IMR-90 (cell line): Measurements from ENCODE around the gene NACC2. TPM values are rescaled to one million over a fixed set of nuclear protein-coding genes. Genes with fewer than 3 reads are reported as not detected.

Source experiments
- ATAC-seq: fragments of 200-7000 bp; cut with Tn5 transposase; 2 replicates; pipeline ENCODE4 v1.9.1; 2020; ENCODE audit warnings: low read depth, mild to moderate bottlenecking, moderate library complexity
- BruUV-seq: library from RNA; stranded (reverse); fragments of 400-500 nt; replicated peaks from 2 replicates; lab custom pipeline; 2021; lab: Mats Ljungman, UMichigan
- CTCF ChIA-PET: fragments of 300-600 bp; formaldehyde crosslinking; extraction: SDS; loops from one replicate; lab custom pipeline; 2021; ENCODE audit warnings: antibody characterized with exemption; lab: Yijun Ruan, JAX
- POLR2A ChIA-PET: fragments of 300-600 bp; sonication (Branson Sonifier 250); formaldehyde crosslinking; loops from one replicate; lab custom pipeline; 2022; ENCODE audit warnings: antibody characterized with exemption; ENCODE audit not compliant: unreplicated experiment; lab: Charles Lee
- DNase-seq: peaks from one replicate; pipeline ENCODE4 v3.0.0; 2013
- H2AFZ ChIP-seq: replicated peaks from 2 replicates; pipeline ENCODE3; 2013; ENCODE audit warnings: low read length, mild to moderate bottlenecking; ENCODE audit not compliant: poor library complexity
- H2AK5ac ChIP-seq: 2 replicates; pipeline ENCODE4 v1.6.1; 2013; ENCODE audit warnings: low read depth, low read length, inconsistent platforms
- H2AK9ac ChIP-seq: replicated peaks from 2 replicates; pipeline ENCODE3; 2013; ENCODE audit warnings: mild to moderate bottlenecking, low read depth, low read length, moderate library complexity; ENCODE audit not compliant: poor library complexity
- H2BK120ac ChIP-seq: 2 replicates; pipeline ENCODE4 v1.6.1; 2013; ENCODE audit warnings: low read depth, low read length, inconsistent platforms
- H2BK15ac ChIP-seq: 3 replicates; pipeline ENCODE4 v1.6.1; 2013; ENCODE audit warnings: low read depth, low read length, inconsistent platforms
- H2BK20ac ChIP-seq: 2 replicates; pipeline ENCODE4 v1.6.1; 2013; ENCODE audit warnings: low read depth, mild to moderate bottlenecking, inconsistent platforms, low read length, moderate library complexity
- H2BK5ac ChIP-seq: 2 replicates; pipeline ENCODE4 v1.6.1; 2013; ENCODE audit warnings: mild to moderate bottlenecking, low read depth, low read length, inconsistent platforms; ENCODE audit not compliant: poor library complexity, severe bottlenecking
- H3K14ac ChIP-seq: replicated peaks from 2 replicates; pipeline ENCODE4 v1.6.1; 2013; ENCODE audit warnings: low read depth, low read length, inconsistent platforms
- H3K18ac ChIP-seq: 2 replicates; pipeline ENCODE4 v1.6.1; 2013; ENCODE audit warnings: low read depth, low read length, control low read depth
- H3K23ac ChIP-seq: 2 replicates; pipeline ENCODE4 v1.6.1; 2013; ENCODE audit warnings: low read depth, low read length, inconsistent platforms
- H3K27ac ChIP-seq: 2 replicates; pipeline ENCODE4 v1.5.1; 2013; ENCODE audit warnings: mild to moderate bottlenecking, control low read depth, low read length; ENCODE audit not compliant: insufficient read depth
- H3K27me3 ChIP-seq: 2 replicates; pipeline ENCODE4 v1.6.1; 2013; ENCODE audit warnings: low read length; ENCODE audit not compliant: control insufficient read depth, insufficient read depth
- H3K36me3 ChIP-seq: 2 replicates; pipeline ENCODE4 v1.6.1; 2013; ENCODE audit warnings: low read length, mixed read lengths; ENCODE audit not compliant: control insufficient read depth, insufficient read depth
- H3K4ac ChIP-seq: 2 replicates; pipeline ENCODE4 v1.6.1; 2013; ENCODE audit warnings: low read depth, low read length, inconsistent platforms
- H3K4me1 ChIP-seq: 2 replicates; pipeline ENCODE4 v1.6.1; 2013; ENCODE audit warnings: low read length, mixed read lengths; ENCODE audit not compliant: control insufficient read depth, insufficient read depth
- H3K4me2 ChIP-seq: 2 replicates; pipeline ENCODE4 v1.6.1; 2013; ENCODE audit warnings: low read depth, mild to moderate bottlenecking, control low read depth, low read length, moderate library complexity
- H3K4me3 ChIP-seq: 2 replicates; pipeline ENCODE4 v1.5.1; 2013; ENCODE audit warnings: low read depth, mild to moderate bottlenecking, control low read depth, low read length, moderate library complexity; ENCODE audit not compliant: insufficient read depth
- H3K56ac ChIP-seq: 2 replicates; pipeline ENCODE4 v1.6.1; 2013; ENCODE audit warnings: low read length, inconsistent platforms; ENCODE audit not compliant: insufficient read depth; ENCODE audit errors: extremely low read depth
- H3K79me1 ChIP-seq, 2 experiments: 2 replicates each; pipeline ENCODE4 v1.6.1; 2013; ENCODE audit warnings: low read length in 2 of 2, inconsistent platforms in 1 of 2, low read depth in 1 of 2
- H3K9ac ChIP-seq: 2 replicates; pipeline ENCODE4 v1.6.1; 2013; ENCODE audit warnings: low read depth, low read length, control low read depth
- H3K9me1 ChIP-seq: 2 replicates; pipeline ENCODE4 v1.6.1; 2013; ENCODE audit warnings: low read length, inconsistent platforms; ENCODE audit not compliant: insufficient read depth
- H3K9me3 ChIP-seq: 2 replicates; pipeline ENCODE4 v1.6.1; 2013; ENCODE audit warnings: low read length; ENCODE audit not compliant: control insufficient read depth, insufficient read depth
- H4K20me1 ChIP-seq: 2 replicates; pipeline ENCODE4 v1.6.1; 2013; ENCODE audit warnings: low read length, inconsistent platforms; ENCODE audit not compliant: insufficient read depth
- H4K5ac ChIP-seq: 2 replicates; pipeline ENCODE4 v1.6.1; 2013; ENCODE audit warnings: mild to moderate bottlenecking, low read depth, low read length, control low read depth
- H4K8ac ChIP-seq, 2 experiments: 2 replicates each; pipeline ENCODE4 v1.6.1; 2013; ENCODE audit warnings: low read depth in 2 of 2, low read length in 2 of 2, control low read depth in 1 of 2, inconsistent platforms in 1 of 2
- H4K91ac ChIP-seq: 2 replicates; pipeline ENCODE4 v1.6.1; 2013; ENCODE audit warnings: low read depth, low read length, inconsistent platforms; ENCODE audit not compliant: insufficient read depth
- CEBPB ChIP-seq: IDR thresholded peaks from 2 replicates; pipeline ENCODE4 v1.6.1; 2012; ENCODE audit warnings: low read depth, low read length, improper control_type of control experiment
- MAFK ChIP-seq: IDR thresholded peaks from 2 replicates; pipeline ENCODE4 v1.6.1; 2012; ENCODE audit warnings: low read depth, low read length, improper control_type of control experiment
- MXI1 ChIP-seq: IDR thresholded peaks from 2 replicates; pipeline ENCODE4 v1.6.1; 2012; ENCODE audit warnings: low read depth, mild to moderate bottlenecking, low read length, moderate library complexity, borderline replicate concordance
- NFE2L2 ChIP-seq: fragments of 150-350 bp; IDR thresholded peaks from 2 replicates; pipeline ENCODE4 v1.6.1; 2016; ENCODE audit warnings: low read depth, mild to moderate bottlenecking, low read length
- RAD21 ChIP-seq: IDR thresholded peaks from 2 replicates; pipeline ENCODE4 v1.6.1; 2012; ENCODE audit warnings: low read length, improper control_type of control experiment
- WGBS, 2 experiments: methylation state at CpG; one replicate each; pipeline versions ENCODE4 v1.1.5 to v1.1.7; 2013; ENCODE audit warnings: missing lambda C conversion rate in 2 of 2; ENCODE audit not compliant: insufficient read length in 1 of 2; ENCODE audit errors: extremely low coverage in 2 of 2; 5-methylcytosine and 5-hydroxymethylcytosine counted together
- dilution Hi-C: fragments of 300-500 bp; cut with HindIII; formaldehyde crosslinking; loops from one replicate; pipeline ENCODE4 v1.14.3; 2018; ENCODE audit warnings: low sequenced_read_pairs; ENCODE audit not compliant: unreplicated experiment
- in situ Hi-C: fragments of 300-500 bp; cut with MboI; formaldehyde crosslinking; loops from 3 replicates; pipeline ENCODE4 v1.14.3; 2019; ENCODE audit warnings: low sequenced_read_pairs, inconsistent platforms, mixed read lengths
- intact Hi-C: fragments of 100-400 bp; cut with micrococcal nuclease; formaldehyde crosslinking; loops from 2 replicates; pipeline ENCODE4 v1.10.0; 2022
- polyA plus RNA-seq, 3 experiments: library from polyadenylated mRNA; depleted of rRNA; stranded (reverse); fragments of >200 nt; gene quantifications; 2 replicates each; pipeline ENCODE4 v1.2.3, GENCODE V29; 2012; ENCODE audit warnings: low replicate concordance in 1 of 3
- total RNA-seq: library from RNA; depleted of rRNA; stranded (reverse); fragments of >200 nt; gene quantifications from 2 replicates; pipeline ENCODE4 v1.2.3, GENCODE V29; 2012
- TF ChIP-seq, protein P1 (sequence below): fragments of 150-350 bp; IDR thresholded peaks from 2 replicates; pipeline ENCODE4 v1.6.1; 2016; ENCODE audit warnings: low read depth, mild to moderate bottlenecking, low read length, moderate library complexity, borderline replicate concordance

Gene NACC2
- total and polyA plus RNA-seq, 2 of the 4 experiments (the other 2 are of a cell fraction), result 7.9 to 19.0 TPM

DNA sequence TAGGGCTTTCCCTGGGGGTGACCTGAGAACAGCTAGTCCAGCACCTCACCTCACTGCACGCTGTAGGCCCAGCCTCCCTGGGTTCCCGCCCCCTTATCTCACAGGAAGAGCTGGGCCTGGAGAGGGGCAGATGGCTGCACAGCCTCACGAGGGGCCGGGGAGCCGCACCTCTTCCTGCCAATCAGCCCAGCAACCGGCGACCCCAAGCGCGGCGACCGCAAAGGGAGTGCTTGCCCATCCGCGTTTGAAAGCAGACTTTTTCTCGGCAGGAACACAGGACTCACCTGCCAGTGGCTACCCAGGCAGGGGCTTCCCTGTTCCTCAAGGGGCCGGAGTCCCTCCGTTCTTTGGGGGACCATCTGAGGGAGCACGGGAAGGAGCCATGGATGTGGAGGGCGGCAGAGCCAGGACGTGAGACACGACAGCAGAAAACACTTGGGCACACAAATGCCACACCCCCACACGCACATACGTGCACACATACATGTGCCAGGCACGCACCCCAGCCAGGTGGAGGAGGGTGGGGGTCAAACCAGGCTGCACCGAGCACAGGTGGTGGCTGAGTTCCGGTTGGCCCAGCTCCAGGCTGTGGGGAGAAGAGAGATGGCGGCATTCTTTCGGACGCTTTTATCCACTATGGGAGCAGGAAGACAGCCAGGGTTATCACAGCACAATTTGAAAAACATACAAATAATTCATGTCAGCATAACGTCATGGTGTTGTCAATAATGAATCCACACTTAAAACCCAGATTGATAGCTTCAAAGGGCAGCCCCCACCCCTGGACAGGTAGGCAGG lies 12.3 kb upstream of the NACC2 start:
- Histone ChIP-seq H4K5ac (no peak overlapping the region), H2AK5ac (peak overlapping the region; percentile 82), H3K4me3 (no peak overlapping the region), H3K4me2 (no peak overlapping the region), H3K4me1 (peaks cover 21% of the 10 kb centered on the region), H2AK9ac (peak overlapping the region; percentile 72), H2BK120ac (no peak overlapping the region), H3K18ac (no peak overlapping the region), H3K79me1 (no peaks in the 10 kb centered on the region; a peak in 1 of 4 replicates), H3K9me3 (no peaks in the 10 kb centered on the region), H3K27ac (no peak overlapping the region), H3K36me3 (no peaks in the 10 kb centered on the region), H3K14ac (no peak overlapping the region), H2BK15ac (no peak overlapping the region; the same call in 2 of the 3 replicates), H3K9me1 (peaks cover 11% of the 10 kb centered on the region), H2AFZ (peak overlapping the region; percentile 33), H4K20me1 (no peaks in the 10 kb centered on the region; the same call in 1 of the 2 replicates), H2BK5ac (no peak overlapping the region), H3K4ac (peak overlapping the region; percentile 78; the same call in 1 of the 2 replicates), H3K23ac (no peak overlapping the region), H4K91ac (no peak overlapping the region; the same call in 1 of the 2 replicates), H2BK20ac (no peak overlapping the region), H3K27me3 (no peaks in the 10 kb centered on the region), H3K9ac (no peak overlapping the region), H3K56ac (no peak overlapping the region), H4K8ac (no peak overlapping the region)
- in situ Hi-C loops, result no loop called here
- ChIA-PET CTCF (no interaction called here), POLR2A (no interaction called here)
- dilution Hi-C loops, result no loop called here
- no TSS peak for BruUV-seq
- no peak for ATAC-seq
- intact Hi-C loops, result loop anchor here (5.0 kb wide), 1 partner anchor 55 kb away; no protein-coding TSS in a partner anchor
- WGBS, 2 experiments, result 74% methylated on average over 15 of the region's 29 CpGs; no CpG with 5 or more reads in 1 of the 2 experiments
- TF ChIP-seq RAD21 (no peak), CEBPB (no peak), MXI1 (no peak), NFE2L2 (no peak), MAFK (no peak)
- TF ChIP-seq, protein P1, sequence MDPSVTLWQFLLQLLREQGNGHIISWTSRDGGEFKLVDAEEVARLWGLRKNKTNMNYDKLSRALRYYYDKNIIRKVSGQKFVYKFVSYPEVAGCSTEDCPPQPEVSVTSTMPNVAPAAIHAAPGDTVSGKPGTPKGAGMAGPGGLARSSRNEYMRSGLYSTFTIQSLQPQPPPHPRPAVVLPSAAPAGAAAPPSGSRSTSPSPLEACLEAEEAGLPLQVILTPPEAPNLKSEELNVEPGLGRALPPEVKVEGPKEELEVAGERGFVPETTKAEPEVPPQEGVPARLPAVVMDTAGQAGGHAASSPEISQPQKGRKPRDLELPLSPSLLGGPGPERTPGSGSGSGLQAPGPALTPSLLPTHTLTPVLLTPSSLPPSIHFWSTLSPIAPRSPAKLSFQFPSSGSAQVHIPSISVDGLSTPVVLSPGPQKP, result no peak
- DNase-seq, result no peak
